Tibial nerve (tissue), 4 donors: ENCODE measurements around the gene NFKB1. TPM values are rescaled to one million over a fixed set of nuclear protein-coding genes. Genes with fewer than 3 reads are reported as not detected.

ENCODE experiments used
- DNase-seq, 2 donors: peaks; one replicate each; pipeline ENCODE4 v3.0.0-alpha.2; 2019; ENCODE audit warnings: low spot score in 2 of 2
- H3K27ac ChIP-seq, 4 donors: fragments of 200-600 bp; sonication (generic) in 3 of 4; one replicate each; pipeline ENCODE4 v1.5.1; 2017 to 2019; ENCODE audit warnings: mild to moderate bottlenecking in 1 of 4
- H3K27me3 ChIP-seq, 2 donors: fragments of 200-600 bp; sonication (generic) in 1 of 2; one replicate each; pipeline versions ENCODE4 v1.5.1 to v1.6.0; 2017 to 2019
- H3K36me3 ChIP-seq, 3 donors: fragments of 200-600 bp; sonication (generic); one replicate each; pipeline ENCODE4 v1.5.1; 2018 to 2019
- H3K4me1 ChIP-seq, 4 donors: fragments of 200-600 bp; sonication (generic) in 3 of 4; one replicate each; pipeline ENCODE4 v1.5.1; 2017 to 2019
- H3K4me3 ChIP-seq, 4 donors: fragments of 200-600 bp; sonication (generic) in 3 of 4; one replicate each; pipeline ENCODE4 v1.5.1; 2017 to 2019; ENCODE audit warnings: mild to moderate bottlenecking in 1 of 4, moderate library complexity in 1 of 4
- H3K9me3 ChIP-seq, 4 donors: fragments of 200-600 bp; sonication (generic) in 3 of 4; one replicate each; pipeline ENCODE4 v1.5.1; 2017 to 2019
- EP300 ChIP-seq, 2 donors: sonication (generic); formaldehyde crosslinking; IDR thresholded peaks; one replicate each; pipeline ENCODE4 v1.6.1; 2017; ENCODE audit warnings: antibody characterized with exemption in 2 of 2, mild to moderate bottlenecking in 1 of 2
- POLR2A ChIP-seq, 2 donors: fragments of 450-650 bp; IDR thresholded peaks; one replicate each; pipeline ENCODE4 v1.6.1; 2017; ENCODE audit warnings: antibody characterized with exemption in 2 of 2, mild to moderate bottlenecking in 2 of 2, moderate library complexity in 2 of 2
- WGBS, 2 donors: methylation state at CpG; one replicate each; pipeline ENCODE4 v1.1.5; 2018; 5-methylcytosine and 5-hydroxymethylcytosine counted together
- total RNA-seq, 4 donors: library from RNA; depleted of rRNA; stranded (reverse); fragments of >200 nt; gene quantifications; one replicate each; pipeline ENCODE4 v1.1.0, GENCODE V29; 2016
- TF ChIP-seq, protein P1 (sequence below), 5 experiments: fragments of 200-600 bp in 3 of 5; fragments of 450-650 bp in 2 of 5; sonication (generic) in 3 of 5; IDR thresholded peaks; one replicate each; pipeline ENCODE4 v1.5.1; 2016 to 2019; ENCODE audit warnings: antibody characterized with exemption in 5 of 5, mild to moderate bottlenecking in 3 of 5, moderate library complexity in 2 of 5

Gene NFKB1
- total RNA-seq, 4 donors from 2014 or later, result 21.6 to 44.8 (median 28.3) TPM

DNA sequence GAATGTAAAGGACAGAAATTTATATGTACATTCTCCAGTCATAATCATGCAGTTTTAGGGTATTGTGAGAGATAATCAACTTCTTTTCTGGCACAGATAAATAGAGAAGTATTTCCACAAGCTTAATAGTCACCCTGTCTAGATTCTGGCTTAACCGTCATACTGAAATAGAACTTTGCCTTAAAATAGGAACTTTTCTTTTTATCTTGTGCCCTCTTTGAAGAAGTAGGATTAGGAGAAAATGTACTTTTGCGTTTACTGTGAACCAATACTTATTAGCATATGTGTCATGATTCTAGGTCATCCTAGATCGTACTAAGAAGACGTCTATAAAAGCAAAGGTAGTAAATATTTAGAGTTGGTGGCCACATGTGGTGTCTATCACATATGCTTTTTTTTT, 95.4 kb downstream of the NFKB1 start:
- H3K4me3 ChIP-seq, result no peak overlapping the region
- H3K9me3 ChIP-seq, result peaks cover 0 to 2% (median 0%) of the 10 kb centered on the region in 4 donors
- 83 to 87% methylated on average over 4 of the region's 4 CpGs for WGBS, 2 donors
- H3K36me3 ChIP-seq, result peaks cover 0 to 86% (median 0%) of the 10 kb centered on the region in 3 donors
- no peak overlapping the region for H3K27ac ChIP-seq
- H3K4me1 ChIP-seq, result no peaks in the 10 kb centered on the region
- TF ChIP-seq EP300 (IDR thresholded peaks at IDR 0.05) (no peak), POLR2A (IDR thresholded peaks at IDR 0.05) (no peak)
- TF ChIP-seq, protein P1, sequence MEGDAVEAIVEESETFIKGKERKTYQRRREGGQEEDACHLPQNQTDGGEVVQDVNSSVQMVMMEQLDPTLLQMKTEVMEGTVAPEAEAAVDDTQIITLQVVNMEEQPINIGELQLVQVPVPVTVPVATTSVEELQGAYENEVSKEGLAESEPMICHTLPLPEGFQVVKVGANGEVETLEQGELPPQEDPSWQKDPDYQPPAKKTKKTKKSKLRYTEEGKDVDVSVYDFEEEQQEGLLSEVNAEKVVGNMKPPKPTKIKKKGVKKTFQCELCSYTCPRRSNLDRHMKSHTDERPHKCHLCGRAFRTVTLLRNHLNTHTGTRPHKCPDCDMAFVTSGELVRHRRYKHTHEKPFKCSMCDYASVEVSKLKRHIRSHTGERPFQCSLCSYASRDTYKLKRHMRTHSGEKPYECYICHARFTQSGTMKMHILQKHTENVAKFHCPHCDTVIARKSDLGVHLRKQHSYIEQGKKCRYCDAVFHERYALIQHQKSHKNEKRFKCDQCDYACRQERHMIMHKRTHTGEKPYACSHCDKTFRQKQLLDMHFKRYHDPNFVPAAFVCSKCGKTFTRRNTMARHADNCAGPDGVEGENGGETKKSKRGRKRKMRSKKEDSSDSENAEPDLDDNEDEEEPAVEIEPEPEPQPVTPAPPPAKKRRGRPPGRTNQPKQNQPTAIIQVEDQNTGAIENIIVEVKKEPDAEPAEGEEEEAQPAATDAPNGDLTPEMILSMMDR (IDR thresholded peaks at IDR 0.05), result no peak
- no peaks in the 10 kb centered on the region for H3K27me3 ChIP-seq
- DNase-seq, result no peak

DNA sequence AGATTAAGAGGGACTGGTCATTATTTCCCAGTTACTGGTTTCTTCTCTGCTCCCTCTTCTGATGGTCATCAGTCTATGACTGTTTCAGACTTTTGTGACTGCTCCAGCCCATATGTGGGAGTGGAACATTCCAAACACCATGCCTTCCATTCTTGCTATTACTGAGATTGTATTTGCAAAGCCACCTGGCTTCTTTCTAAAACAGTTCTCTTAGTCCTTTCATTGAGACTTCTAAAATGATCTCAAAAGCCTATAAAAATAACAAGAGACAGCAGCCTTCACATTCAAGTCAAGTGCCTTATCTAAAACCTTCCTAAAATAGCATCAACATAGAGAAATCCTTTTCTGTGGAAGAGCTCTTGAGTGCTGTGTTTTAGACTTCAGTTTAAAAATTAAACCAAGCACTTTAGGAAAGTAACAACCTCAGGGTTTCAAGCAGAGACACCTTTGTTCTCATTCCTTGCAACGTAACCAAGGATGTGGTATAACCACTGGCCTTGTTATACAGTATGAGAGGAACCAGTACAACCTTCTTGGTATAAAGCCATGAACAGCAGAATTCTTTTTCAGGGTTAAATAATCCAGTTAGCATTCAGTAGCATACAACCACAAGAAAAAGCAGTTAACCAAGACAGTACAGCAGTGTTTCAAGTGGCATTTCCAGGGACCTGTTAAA, 97.1 kb downstream of the NFKB1 start:
- 87 to 96% methylated on average over 1 of the region's 1 CpG for WGBS, 2 donors
- Histone ChIP-seq H3K4me3 (no peak overlapping the region), H3K36me3 (peaks cover 0 to 97% (median 0%) of the 10 kb centered on the region in 3 donors), H3K27ac (no peak overlapping the region), H3K9me3 (no peaks in the 10 kb centered on the region), H3K27me3 (no peaks in the 10 kb centered on the region), H3K4me1 (no peaks in the 10 kb centered on the region)
- no peak for TF ChIP-seq POLR2A (IDR thresholded peaks at IDR 0.05)
- TF ChIP-seq EP300 (IDR thresholded peaks at IDR 0.05), result no peak
- TF ChIP-seq, protein P1 (IDR thresholded peaks at IDR 0.05), result no peak
- DNase-seq, result no peak

DNA sequence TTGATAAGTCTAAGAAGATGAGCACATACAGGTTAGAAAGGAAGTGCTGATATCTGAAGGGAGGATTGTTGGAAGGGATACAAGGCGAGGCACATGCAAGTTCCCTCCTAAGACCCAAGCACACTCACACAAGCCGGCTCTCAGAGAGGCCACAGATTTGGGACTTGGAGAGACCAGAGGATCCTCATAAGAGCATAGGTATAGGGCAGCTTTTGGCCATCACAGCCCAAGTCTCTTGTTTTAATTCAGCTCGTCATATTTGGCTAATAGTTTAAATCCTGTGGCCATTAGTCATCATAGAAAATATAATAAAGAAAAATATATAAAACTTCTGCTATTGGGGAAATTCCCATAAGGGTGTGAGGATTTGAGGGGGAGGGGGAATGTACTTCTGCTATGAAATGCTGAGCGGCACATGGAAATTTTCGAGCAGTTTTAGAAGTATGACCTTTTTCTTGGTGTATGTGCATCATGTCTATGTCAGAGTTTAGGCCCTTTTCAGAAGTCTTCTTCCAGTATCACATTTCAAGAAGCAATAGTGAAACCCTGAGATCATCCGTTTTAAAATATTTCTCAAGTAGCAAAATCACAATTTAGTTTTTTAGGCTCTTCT, 97.7 kb downstream of the NFKB1 start:
- no peaks in the 10 kb centered on the region for H3K27me3 ChIP-seq
- DNase-seq, result no peak
- no peaks in the 10 kb centered on the region for H3K4me1 ChIP-seq
- no peaks in the 10 kb centered on the region for H3K9me3 ChIP-seq
- no peak overlapping the region for H3K4me3 ChIP-seq
- TF ChIP-seq, protein P1 (IDR thresholded peaks at IDR 0.05), result no peak
- TF ChIP-seq EP300 (IDR thresholded peaks at IDR 0.05) (no peak), POLR2A (IDR thresholded peaks at IDR 0.05) (no peak)
- H3K27ac ChIP-seq, result no peak overlapping the region
- 86 to 87% methylated on average over 6 of the region's 6 CpGs for WGBS, 2 donors
- peaks cover 0 to 97% (median 0%) of the 10 kb centered on the region in 3 donors for H3K36me3 ChIP-seq

DNA sequence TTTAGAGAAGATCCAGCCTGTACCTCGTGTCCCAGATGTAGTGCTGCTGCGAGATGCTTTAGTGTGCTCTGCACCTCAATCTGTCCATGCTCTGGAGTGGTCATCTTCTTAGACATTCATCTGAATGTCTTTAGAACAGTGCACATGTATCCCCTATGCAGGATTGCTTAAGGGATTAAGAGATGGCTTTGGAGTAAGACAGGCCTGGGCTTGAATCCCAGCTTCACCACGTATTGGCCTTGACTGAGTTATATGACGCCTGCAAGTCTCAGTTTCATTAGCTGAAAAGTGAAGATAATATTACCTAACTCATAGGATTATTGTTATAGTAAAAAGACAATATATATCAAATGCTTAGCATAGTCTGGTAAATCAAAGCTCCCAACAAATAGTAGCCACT, 98.3 kb downstream of the NFKB1 start:
- TF ChIP-seq, protein P1 (IDR thresholded peaks at IDR 0.05), result no peak
- TF ChIP-seq EP300 (IDR thresholded peaks at IDR 0.05) (no peak), POLR2A (IDR thresholded peaks at IDR 0.05) (no peak)
- WGBS, 2 donors, result 89 to 90% methylated on average over 4 of the region's 4 CpGs
- Histone ChIP-seq H3K9me3 (no peaks in the 10 kb centered on the region), H3K36me3 (peaks cover 0 to 98% (median 0%) of the 10 kb centered on the region in 3 donors), H3K4me1 (no peaks in the 10 kb centered on the region), H3K4me3 (no peak overlapping the region), H3K27ac (no peak overlapping the region), H3K27me3 (no peaks in the 10 kb centered on the region)
- no peak for DNase-seq

DNA sequence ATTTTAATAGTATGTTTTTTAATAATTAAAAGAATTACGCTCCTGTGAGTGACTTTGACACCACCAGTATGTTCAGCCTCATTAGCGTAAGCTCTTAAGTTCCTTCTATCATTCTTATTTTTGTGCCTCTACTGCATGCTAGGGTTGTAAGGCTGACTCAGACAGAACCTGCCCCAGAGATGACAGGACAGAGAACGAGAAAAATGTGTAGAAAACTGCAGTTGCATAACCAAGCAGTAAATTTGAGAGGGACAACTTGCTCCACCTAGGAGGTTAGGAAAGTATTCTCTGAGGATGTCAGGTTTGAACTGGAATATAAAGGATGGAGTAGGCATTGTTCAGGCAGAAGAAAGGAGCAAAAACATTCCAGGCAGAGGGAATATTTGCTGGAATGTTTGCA, 98.7 kb downstream of the NFKB1 start:
- H3K27ac ChIP-seq, result no peak overlapping the region
- H3K4me3 ChIP-seq, result no peak overlapping the region
- no peak for DNase-seq
- no peak for TF ChIP-seq EP300 (IDR thresholded peaks at IDR 0.05)
- TF ChIP-seq POLR2A (IDR thresholded peaks at IDR 0.05), result no peak
- WGBS, 2 donors, result 91 to 92% methylated on average over 3 of the region's 3 CpGs
- H3K27me3 ChIP-seq, result no peaks in the 10 kb centered on the region
- no peaks in the 10 kb centered on the region for H3K4me1 ChIP-seq
- H3K9me3 ChIP-seq, result no peaks in the 10 kb centered on the region
- peaks cover 0 to 96% (median 0%) of the 10 kb centered on the region in 3 donors for H3K36me3 ChIP-seq
